ENCODE measurements around the gene OSBP2.

The OSBP2 gene

DNA sequence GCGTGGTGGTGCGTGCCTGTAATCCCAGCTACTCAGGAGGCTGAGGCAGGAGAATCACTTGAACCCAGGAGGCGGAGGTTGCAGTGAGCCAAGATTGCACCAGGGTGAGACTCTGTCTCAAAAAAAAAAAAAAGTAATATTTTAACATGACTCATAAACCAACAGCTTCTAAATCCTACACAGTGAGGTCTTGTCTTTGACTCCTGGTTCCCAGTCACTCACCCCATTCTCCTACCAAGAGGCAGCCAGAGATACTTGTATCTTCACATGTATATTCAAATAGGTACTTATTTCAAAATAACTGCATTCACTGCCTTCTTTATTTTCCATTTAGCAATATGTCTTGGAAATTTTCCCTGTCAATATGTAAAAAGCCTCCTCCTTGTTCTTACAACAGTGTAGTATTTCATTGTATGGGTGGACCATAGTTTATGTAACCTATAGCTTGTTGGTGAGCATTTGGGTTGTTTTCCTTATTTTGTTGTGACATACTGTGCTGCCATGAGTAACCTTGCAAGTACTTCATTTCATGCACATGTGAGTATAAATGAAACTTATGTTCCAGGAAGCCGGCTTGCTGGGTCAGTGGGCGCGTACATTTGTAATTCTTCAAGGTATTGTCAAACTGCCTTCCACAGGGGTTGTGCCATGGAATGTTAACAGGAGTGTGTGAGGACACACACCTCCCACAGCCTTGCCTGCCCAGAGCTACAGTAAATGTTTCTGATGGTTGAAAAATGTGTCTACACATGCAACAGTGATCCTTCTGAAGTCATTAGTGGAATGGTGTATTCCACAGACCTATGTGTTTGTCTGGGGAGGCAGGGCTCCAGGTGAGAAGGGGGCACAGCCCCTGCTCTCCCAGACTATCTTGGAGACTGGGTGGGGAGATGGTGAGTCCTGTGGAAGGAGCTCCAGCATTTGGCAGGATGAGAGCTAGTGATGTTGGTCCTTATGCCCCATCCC lies 47.9 kb downstream of the OSBP2 start:
- TF ChIP-seq, protein P1, sequence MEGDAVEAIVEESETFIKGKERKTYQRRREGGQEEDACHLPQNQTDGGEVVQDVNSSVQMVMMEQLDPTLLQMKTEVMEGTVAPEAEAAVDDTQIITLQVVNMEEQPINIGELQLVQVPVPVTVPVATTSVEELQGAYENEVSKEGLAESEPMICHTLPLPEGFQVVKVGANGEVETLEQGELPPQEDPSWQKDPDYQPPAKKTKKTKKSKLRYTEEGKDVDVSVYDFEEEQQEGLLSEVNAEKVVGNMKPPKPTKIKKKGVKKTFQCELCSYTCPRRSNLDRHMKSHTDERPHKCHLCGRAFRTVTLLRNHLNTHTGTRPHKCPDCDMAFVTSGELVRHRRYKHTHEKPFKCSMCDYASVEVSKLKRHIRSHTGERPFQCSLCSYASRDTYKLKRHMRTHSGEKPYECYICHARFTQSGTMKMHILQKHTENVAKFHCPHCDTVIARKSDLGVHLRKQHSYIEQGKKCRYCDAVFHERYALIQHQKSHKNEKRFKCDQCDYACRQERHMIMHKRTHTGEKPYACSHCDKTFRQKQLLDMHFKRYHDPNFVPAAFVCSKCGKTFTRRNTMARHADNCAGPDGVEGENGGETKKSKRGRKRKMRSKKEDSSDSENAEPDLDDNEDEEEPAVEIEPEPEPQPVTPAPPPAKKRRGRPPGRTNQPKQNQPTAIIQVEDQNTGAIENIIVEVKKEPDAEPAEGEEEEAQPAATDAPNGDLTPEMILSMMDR (IDR thresholded peaks at IDR 0.05; ENCODE audit: insufficient read depth, missing control alignments): no peak
- FAIRE-seq (no peak), DNase-seq (ENCODE audit: insufficient read length, low spot score) (no peak)

DNA sequence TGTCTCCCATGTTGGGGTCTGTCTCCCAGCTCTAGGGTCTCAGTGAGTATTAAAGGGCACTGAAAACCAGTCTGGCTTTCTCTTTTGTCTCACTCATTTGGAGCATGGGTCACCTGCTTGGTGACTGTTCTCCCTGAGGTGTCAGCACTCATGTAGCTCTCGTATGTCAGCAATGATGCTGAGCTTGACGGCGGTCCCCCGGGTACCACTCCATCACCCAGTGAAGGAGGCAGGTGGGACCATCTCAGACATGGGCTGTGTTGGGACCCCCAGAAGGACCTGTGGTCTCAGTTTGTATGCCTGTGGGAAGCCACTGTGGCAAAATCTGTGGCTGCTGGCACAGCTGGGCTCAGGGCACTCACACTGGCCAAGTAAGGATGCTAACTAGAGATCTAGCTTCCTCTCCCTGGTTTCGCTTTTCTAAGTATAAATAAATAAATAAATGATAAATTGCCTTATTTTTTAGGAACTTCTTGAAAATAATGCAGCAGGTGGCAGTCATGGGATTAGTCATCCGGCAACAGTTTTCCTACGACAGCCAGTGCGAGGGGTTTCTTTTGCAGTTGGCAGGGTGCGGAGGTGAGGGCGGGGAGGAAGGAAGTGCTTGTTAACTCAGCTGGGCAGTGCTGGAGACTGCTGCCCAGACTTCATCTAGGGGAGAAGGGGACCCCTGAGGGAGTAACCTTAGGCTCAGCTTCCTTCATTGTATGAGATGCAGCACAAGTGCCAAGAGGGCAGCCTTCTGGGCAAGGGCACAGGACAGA lies 48.8 kb downstream of the OSBP2 start:
- DNase-seq (ENCODE audit: insufficient read length, low spot score) (no peak), FAIRE-seq (no peak)
- TF ChIP-seq, protein P1 (IDR thresholded peaks at IDR 0.05; ENCODE audit: insufficient read depth, missing control alignments): no peak

DNA sequence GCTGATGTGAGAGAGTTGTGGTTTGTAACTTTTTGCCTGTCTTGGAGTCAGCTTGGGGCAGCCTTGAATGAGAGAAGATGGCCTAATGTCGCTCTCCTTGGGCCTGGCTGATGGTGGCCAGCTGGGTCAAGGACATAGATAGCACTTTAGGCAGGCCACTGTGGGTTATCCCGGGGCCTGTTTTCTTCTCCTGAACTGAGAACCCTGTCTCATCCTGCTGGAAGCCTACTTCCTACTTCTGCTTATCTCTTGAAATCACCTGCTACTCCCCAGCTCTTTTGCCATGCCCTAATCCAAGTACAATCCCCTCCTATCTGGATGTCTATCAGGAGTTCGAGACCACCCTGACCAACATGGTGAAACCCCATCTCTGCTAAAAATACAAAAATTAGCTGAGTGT lies 49.5 kb downstream of the OSBP2 start:
- FAIRE-seq: no peak
- TF ChIP-seq, protein P1 (IDR thresholded peaks at IDR 0.05; ENCODE audit: insufficient read depth, missing control alignments): no peak
- no peak for DNase-seq (ENCODE audit: insufficient read length, low spot score)

DNA sequence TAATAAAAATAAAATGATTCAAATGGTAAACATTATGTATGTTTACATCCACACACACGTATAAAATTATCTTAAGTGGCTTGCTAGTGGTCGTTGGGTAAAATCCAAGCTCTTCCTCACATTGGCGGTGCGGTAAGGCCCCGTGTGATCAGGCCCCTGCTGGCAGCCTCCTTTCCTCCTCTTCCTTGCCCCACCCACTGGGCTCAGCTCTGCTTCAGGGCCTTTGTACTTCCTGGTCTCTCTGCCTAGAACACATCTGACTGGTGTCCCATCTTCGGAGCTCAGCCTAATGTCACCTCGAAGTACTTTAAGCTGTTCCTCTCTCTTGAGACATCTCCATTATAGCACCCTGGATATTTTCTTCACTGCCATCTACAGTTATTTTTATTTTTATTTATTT lies 52.8 kb downstream of the OSBP2 start:
- TF ChIP-seq, protein P1 (IDR thresholded peaks at IDR 0.05; ENCODE audit: insufficient read depth, missing control alignments): no peak
- DNase-seq (ENCODE audit: insufficient read length, low spot score) (no peak), FAIRE-seq (no peak)

DNA sequence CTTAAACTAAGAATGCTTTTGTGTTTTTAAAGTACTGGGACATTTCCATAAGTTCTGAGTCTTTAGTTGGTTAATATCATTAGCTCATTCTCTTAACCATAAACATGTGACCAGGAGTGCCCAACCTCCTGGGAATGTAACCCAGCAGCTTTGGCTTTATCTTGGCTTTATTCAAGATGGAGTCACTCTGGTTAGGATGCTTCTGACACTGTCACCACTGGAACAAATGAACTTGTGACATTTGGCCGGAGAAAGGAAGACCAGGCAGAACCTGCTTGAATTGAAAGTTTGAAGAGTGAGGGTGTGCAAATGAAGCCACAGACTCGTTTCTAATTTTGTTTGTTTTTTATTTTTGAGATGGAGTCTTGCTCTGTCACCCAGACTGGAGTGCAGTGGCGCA lies 54.6 kb downstream of the OSBP2 start:
- FAIRE-seq (no peak), DNase-seq (ENCODE audit: insufficient read length, low spot score) (no peak)
- TF ChIP-seq, protein P1 (IDR thresholded peaks at IDR 0.05; ENCODE audit: insufficient read depth, missing control alignments): no peak

DNA sequence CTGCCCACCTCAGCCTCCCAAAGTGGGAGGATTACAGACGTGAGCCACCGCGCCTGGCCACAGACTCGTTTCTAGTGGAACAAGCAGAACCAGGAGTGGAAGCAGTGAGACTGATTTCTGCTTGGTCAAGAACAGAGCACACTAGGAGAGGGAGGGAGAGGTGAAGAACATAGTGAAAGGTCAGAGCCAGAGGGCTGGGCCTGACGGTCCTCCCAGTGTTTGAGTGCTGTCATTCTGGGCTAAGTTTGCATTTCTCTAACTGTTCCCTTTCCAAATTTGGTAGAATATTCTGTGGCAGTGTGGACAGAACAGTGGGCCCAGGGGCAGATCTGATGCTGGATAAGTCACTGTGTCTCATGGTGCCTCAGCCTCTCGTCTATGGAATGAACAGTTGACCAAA lies 55.2 kb downstream of the OSBP2 start:
- DNase-seq (ENCODE audit: insufficient read length, low spot score) (no peak), FAIRE-seq (no peak)
- TF ChIP-seq, protein P1 (IDR thresholded peaks at IDR 0.05; ENCODE audit: insufficient read depth, missing control alignments): no peak
